Astrocyte (in vitro differentiated cells and primary cell): ENCODE results near the gene CUEDC2.

ENCODE experiments used
- EZH2 ChIP-seq: IDR thresholded peaks from 2 replicates; pipeline ENCODE4 v1.6.1; 2012; ENCODE audit warnings: mild to moderate bottlenecking, low read length, inconsistent platforms; ENCODE audit not compliant: insufficient read depth
- TF ChIP-seq, protein P1 (sequence below): IDR thresholded peaks from 2 replicates; pipeline ENCODE4 v1.5.1; 2011; ENCODE audit warnings: low read depth, mild to moderate bottlenecking, inconsistent platforms, low read length, moderate library complexity; ENCODE audit not compliant: insufficient read depth

DNA sequence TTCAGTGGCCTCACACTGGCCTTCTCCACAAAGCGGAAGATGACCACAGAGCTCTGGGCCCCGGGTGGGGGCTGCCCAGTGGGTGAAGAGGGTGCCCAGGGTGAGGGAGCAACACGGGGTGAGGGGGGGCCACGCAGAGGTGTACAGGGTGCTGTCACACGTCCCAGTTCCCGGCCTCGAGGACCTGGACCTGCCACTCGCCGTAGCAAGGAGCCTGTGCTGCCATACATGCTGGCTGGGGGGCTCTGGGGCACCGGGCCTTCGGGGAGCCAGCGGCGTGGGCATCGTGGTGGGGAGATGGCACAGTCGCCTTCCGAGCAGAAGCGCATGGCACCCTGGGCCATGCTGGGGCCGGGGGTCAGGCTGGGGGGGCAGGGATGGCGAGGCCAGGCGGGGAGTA lies 15.7 kb downstream of the CUEDC2 start:
- TF ChIP-seq, protein P1, sequence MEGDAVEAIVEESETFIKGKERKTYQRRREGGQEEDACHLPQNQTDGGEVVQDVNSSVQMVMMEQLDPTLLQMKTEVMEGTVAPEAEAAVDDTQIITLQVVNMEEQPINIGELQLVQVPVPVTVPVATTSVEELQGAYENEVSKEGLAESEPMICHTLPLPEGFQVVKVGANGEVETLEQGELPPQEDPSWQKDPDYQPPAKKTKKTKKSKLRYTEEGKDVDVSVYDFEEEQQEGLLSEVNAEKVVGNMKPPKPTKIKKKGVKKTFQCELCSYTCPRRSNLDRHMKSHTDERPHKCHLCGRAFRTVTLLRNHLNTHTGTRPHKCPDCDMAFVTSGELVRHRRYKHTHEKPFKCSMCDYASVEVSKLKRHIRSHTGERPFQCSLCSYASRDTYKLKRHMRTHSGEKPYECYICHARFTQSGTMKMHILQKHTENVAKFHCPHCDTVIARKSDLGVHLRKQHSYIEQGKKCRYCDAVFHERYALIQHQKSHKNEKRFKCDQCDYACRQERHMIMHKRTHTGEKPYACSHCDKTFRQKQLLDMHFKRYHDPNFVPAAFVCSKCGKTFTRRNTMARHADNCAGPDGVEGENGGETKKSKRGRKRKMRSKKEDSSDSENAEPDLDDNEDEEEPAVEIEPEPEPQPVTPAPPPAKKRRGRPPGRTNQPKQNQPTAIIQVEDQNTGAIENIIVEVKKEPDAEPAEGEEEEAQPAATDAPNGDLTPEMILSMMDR: no peak
- TF ChIP-seq EZH2: no peak
